Raji (cell line): ENCODE data around the gene FBXO21.

Source experiments
- POLR2A ChIP-seq: IDR thresholded peaks from 2 replicates; pipeline ENCODE4 v1.6.1; 2011; ENCODE audit warnings: low read depth, low read length, control low read depth; ENCODE audit not compliant: insufficient read depth

FBXO21 gene

DNA sequence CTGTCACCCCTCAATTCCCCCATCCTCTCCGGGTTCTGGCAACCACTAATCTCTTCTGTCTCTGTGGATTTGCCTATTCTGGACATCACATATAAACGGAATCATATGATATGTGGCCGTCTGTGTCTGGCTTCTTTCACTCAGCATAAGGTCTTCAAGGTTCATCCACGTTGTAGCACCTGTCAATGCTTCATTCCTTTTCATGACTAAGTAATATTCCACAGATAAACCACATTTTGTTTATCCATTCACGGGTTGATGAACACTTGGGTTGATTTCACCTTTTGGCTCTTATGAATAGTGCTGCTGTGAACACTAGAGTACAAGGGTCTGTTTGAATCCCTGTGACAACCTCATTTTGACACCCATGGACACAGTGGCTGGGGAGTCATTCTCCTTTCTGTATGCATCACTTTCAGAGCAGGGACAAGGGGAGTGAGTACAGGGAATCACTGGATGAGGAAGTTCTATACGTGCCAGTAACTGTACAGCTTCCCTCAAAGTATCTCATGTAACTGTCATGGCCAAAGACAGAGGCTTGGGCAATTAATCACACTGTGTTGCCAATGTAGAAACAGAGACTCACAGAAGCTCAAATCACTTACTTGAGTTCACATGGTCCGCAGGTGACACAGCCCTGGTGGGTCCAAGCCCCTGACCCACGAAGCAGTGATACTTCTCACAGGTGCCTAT is 80.2 kb downstream of the FBXO21 start:
- no peak for TF ChIP-seq POLR2A

- no peak for TF ChIP-seq POLR2A
Observed at GRCh38 chr12:117105902-117106301, 84.4 kb downstream of the FBXO21 start.

DNA sequence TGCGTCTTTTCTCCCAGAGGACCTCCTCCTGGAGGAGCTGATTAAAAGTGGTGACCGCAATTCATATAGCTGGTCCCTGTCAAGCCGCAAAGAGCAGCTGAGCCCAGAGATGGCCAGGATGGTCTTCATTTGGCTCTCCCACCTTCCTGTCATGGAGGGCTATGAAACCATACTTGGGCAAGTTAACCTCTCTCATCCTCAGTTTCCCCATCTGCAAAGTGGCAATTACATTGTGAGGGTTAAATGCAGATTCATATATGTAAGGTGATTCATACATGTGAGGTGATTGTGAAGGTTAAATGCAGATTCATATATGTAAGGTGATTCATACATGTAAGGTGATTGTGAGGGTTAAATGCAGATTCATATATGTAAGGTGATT is 87.5 kb downstream of the FBXO21 start:
- no peak for TF ChIP-seq POLR2A

- no peak for TF ChIP-seq POLR2A
Observed at GRCh38 chr12:117101953-117102799, 88.1 kb downstream of the FBXO21 start.

DNA sequence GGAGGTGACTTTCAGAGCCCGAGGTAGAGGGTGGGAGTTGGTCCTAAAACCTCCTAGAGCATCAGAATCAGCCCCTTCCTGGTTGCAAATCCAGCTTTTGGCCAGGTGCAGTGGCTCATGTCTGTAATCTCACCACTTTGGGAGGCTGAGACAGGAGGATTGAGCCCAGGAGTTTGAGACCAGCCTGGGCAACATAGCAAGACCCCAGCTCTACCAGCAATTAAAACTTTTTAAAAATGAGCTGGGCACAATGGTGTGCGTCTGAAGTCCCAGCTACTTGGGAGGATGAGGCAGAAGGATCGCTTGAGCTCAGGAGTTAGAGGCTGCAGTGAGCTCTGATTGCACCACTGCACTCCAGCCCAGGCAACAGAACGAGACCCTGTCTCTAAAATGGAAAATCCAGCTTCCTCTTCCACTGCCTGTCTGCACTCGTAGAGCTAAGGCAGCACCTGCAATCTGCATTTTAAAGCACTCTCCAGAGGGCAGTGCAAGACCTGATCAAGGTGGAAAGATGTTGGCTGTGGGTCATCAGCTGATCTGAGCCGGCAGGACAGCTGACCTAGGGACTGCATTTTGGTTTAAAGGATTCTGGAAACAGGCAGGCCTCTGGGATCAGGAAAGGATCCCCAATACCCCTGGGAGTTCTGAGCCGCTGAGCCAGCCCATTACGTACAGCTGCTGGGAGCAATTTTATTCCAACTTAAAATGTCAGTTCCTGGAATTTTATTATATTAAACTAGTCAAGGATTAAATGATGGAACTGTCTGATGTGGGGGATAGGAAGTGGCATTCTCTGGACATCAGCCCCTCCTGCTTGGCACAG is 89.2 kb downstream of the FBXO21 start:
- TF ChIP-seq POLR2A = no peak

GRCh38 chr12:117100251-117100650 is 90.0 kb downstream of the FBXO21 start:
- TF ChIP-seq POLR2A = no peak

- TF ChIP-seq POLR2A = no peak
Observed at GRCh38 chr12:117098361-117099217, 91.7 kb downstream of the FBXO21 start.

DNA sequence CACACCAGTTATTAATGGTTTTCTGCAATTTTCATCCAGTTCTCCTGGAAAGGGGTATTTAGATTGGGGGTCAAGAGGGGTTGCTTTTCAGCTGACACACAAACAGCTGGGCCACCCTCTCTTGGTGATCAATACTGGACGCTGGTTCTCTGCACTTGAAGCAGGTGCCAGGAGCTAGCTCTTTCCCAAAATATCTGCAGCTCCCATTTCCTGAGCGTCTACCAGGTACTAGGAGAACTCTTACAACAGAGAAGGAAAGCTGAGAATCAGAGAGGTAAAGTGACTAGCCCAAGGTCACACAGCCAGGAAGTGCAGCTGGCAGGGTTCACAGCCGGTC is 92.3 kb downstream of the FBXO21 start:
- no peak for TF ChIP-seq POLR2A

DNA sequence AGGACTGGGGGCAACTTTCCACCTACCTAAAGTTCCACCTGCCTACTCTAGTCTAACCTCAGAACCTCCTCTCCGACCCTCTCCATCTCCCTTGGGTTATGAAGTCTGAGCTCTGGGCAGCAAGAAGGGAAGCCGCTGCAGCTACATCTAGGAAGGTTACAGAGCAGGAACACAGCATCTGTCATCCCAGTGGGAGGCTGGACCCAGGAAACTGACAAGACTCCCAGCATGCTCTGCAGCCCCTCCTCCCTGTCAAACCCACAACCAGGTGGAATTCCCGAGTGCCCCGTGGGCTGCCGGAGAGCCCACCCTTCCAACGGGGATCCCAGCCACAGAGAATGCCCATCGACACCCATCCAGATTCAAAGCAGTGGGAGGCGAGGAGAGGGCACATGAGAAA is 93.1 kb downstream of the FBXO21 start:
- TF ChIP-seq POLR2A = no peak

GRCh38 chr12:117096501-117097042 is 93.7 kb downstream of the FBXO21 start:
- no peak for TF ChIP-seq POLR2A

DNA sequence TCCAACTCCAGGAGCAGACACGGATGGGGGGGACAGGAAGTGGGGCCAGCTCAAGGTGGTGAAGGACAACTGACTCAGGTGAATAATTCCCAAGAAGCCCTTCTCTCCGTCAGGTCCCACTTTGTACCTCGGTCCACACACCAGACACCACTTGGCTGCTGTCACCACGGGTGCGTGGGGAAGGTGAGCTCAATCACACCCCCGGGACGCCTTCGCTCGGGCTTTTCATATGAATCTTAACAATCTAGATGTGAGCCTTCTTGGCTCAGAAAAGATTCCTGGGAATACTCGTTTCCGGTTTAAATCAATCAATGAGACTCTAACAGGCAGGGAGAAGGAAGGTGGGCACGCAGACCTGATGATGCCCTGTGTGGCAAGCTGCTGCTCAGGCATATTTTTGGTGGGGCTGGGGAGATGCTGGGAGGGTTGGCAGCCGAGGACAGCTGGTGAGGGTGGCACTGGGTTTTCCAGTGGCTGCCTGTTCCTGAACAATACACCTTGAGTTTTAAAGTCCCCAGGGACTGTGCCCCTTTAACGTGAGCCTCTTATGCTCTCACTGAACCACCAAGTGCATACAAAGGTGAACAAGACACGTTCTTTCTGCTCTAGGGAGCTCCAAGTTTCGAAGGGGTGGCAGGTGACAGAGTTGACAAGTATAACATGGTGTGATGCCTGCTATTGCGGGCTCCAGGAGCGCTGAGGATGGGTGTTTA is 96.2 kb downstream of the FBXO21 start:
- no peak for TF ChIP-seq POLR2A

DNA sequence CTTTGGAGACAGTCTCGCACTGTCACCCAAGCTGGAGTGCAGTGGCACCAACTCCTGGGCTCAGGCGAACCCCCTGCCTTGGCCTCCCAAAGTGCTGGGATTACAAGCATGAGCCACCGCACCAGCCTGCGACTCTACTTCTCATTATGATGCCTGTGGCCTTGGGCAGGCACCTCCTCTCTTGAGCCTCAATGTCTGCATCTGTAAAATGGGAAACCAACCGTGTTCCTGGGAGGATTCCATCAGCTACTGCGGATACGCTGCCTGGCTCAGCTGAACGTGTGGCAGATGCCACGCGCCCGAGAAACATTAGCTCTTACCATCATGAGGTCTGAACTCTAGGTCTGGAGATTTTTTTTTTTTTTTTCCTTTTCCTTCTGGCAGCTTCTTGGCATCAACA is 96.8 kb downstream of the FBXO21 start:
- TF ChIP-seq POLR2A = no peak

DNA sequence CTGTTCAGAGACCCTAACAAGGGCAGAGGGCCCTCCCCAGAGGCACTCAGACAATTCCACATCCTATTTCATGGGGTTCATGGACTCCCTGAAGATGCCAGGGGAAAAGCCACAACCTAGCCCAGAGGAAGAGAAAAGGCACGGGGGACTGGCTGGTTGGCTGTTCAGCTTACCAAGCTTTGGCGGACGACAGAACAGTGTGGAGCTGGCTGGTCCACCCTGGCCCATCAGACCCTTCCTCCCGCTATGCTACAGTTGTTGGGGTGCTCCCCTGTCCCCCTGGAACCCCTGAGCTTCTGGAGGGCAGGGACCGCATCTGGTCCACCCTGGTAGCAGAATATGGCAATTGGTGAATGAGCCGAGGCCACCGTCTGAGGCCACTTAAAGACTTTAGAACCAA is 97.4 kb downstream of the FBXO21 start:
- TF ChIP-seq POLR2A = no peak

GRCh38 chr12:117092511-117092780 is 97.8 kb downstream of the FBXO21 start:
- no peak for TF ChIP-seq POLR2A
